Erythroblast (primary cell): ENCODE results near the gene GABRB2.

ENCODE experiments used
- GATA1 ChIP-seq: IDR thresholded peaks from 2 replicates; pipeline ENCODE4 v1.6.1; 2011; ENCODE audit warnings: low read depth, mild to moderate bottlenecking, control low read depth, low read length, moderate library complexity
- POLR2A ChIP-seq: IDR thresholded peaks from 2 replicates; pipeline ENCODE4 v1.6.1; 2011; ENCODE audit warnings: mild to moderate bottlenecking, low read length

DNA sequence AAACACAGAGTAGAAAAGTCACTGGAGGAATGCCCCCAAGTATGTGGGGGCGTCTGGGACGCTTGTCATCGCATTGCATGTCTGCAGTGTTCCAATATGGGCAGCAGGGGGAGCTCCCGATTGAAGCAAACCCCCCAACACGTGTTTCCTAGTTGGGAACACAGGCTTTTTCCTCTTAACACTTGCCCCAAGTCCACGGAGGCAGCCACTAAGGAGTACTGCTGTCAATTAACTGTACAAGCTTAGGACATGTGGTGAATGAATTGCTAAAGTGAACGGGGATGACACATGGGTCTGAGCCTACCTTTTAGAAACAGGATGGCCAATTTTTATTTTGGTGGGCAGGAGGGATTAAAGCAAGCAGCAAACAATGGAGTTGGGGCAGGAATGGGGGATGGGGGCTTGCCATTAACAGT lies 2.2 kb downstream of the GABRB2 start:
- TF ChIP-seq POLR2A = no peak
- TF ChIP-seq GATA1 = no peak
